ENCODE results near the gene ATE1.
"Not testable (repeated sequence)": the region's sequence is repeated elsewhere in the genome, so short reads cannot be mapped to it uniquely, and the experiment has no call there.

ATE1 gene

DNA sequence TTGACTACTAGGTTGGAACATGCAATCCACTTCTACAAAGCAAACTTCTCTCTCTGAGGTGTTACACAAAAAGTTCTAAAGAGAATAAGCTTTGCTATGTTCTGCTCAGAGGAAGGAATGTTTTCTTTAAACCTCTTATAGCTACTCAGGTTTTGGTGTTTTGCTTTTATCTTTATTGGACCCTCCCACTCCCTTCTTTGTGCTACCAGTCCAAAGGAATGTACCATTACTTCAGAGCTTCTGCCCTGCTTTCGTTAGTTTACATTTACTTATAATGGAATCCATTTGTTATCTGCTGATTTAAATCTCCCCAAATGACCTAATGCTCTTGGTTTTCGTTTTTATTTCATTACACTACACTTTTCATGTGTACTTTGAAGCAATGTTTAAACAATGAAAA is 154.9 kb downstream of the ATE1 start:
- TF ChIP-seq, protein P1, sequence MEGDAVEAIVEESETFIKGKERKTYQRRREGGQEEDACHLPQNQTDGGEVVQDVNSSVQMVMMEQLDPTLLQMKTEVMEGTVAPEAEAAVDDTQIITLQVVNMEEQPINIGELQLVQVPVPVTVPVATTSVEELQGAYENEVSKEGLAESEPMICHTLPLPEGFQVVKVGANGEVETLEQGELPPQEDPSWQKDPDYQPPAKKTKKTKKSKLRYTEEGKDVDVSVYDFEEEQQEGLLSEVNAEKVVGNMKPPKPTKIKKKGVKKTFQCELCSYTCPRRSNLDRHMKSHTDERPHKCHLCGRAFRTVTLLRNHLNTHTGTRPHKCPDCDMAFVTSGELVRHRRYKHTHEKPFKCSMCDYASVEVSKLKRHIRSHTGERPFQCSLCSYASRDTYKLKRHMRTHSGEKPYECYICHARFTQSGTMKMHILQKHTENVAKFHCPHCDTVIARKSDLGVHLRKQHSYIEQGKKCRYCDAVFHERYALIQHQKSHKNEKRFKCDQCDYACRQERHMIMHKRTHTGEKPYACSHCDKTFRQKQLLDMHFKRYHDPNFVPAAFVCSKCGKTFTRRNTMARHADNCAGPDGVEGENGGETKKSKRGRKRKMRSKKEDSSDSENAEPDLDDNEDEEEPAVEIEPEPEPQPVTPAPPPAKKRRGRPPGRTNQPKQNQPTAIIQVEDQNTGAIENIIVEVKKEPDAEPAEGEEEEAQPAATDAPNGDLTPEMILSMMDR (IDR thresholded peaks at IDR 0.05; ENCODE audit: unreplicated experiment in 3 of 3), result no peak
- Mint-ChIP-seq H3K4me3 (no peak overlapping the region), H3K27me3 (ENCODE audit: low read depth) (no peaks in the 10 kb centered on the region), H3K36me3 (ENCODE audit: low read depth) (peaks cover 16% of the 10 kb centered on the region), H3K4me1 (peaks cover 17% of the 10 kb centered on the region), H3K27ac (peak overlapping the region in 2 of 3 experiments; percentile 1 to 25), H3K9me3 (peaks cover 4% of the 10 kb centered on the region)

DNA sequence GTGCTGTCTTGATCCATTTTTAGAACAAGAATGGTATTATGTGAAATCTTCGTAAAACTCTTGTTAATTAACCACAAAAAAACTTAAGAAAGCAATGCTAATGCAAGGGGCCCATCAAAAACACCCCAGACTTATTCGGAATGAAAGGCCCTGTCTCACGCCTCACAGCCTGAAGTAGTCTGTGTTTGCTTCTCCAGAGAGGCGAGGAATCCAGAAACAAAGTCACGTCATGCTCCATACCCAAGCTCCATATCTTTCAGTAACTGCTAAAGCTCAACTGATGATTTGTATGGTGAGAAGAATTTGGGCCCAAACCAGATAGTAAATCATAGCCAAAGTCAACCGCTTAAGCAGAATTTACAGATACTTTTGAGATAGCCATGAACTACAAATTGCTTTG is 155.4 kb downstream of the ATE1 start:
- peaks cover 21% of the 10 kb centered on the region for H3K36me3 Mint-ChIP-seq (ENCODE audit: low read depth)
- TF ChIP-seq, protein P1 (IDR thresholded peaks at IDR 0.05; ENCODE audit: unreplicated experiment in 3 of 3), result no peak
- H3K27ac Mint-ChIP-seq, result peak overlapping the region in 1 of 3 experiments; percentile 18
- H3K4me1 Mint-ChIP-seq, result peaks cover 17% of the 10 kb centered on the region
- no peak overlapping the region for H3K4me3 Mint-ChIP-seq
- peaks cover 9% of the 10 kb centered on the region for H3K9me3 Mint-ChIP-seq
- no peaks in the 10 kb centered on the region for H3K27me3 Mint-ChIP-seq (ENCODE audit: low read depth)

DNA sequence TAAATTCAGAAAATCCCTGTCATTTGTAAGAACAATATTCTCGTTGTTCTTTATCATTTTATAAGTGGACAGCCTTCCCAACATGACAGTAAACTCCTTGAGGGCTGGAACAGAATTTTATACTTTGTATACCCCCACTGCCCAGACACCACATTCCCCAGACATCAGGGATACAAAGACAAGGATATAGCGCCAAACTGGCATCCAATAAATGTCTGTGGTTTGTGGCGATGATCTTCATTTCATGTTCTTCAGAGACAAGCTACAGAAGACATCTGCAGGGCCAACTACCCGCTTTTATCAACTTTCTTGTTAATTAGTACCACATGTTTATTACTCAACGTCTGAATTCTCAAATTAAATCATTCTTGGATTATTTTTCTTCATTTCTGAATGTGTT is 155.9 kb downstream of the ATE1 start:
- no peaks in the 10 kb centered on the region for H3K27me3 Mint-ChIP-seq (ENCODE audit: low read depth)
- TF ChIP-seq, protein P1 (IDR thresholded peaks at IDR 0.05; ENCODE audit: unreplicated experiment in 3 of 3), result no peak
- H3K36me3 Mint-ChIP-seq (ENCODE audit: low read depth), result peaks cover 25% of the 10 kb centered on the region
- H3K4me3 Mint-ChIP-seq, result no peak overlapping the region
- H3K4me1 Mint-ChIP-seq, result peaks cover 17% of the 10 kb centered on the region
- H3K27ac Mint-ChIP-seq, result no peak overlapping the region
- H3K9me3 Mint-ChIP-seq, result peaks cover 13% of the 10 kb centered on the region

DNA sequence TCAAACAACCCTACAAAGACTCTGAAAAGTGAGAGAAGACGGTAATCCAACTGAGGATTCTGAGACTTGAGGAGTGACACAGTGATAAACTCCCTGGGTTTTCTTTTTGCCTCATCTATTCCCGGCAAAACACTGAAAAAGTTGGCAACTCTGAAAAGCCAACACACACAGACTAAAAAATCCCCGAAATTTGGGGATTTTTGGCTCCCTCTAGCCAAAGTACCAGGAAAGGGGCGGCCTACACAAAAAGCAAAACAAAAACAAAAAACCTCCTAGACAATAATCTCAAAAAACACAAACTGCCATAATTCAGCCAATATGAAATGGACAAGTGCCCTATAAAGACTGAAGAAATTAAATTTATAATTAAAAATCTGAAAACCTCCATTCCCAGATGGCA is 161.4 kb downstream of the ATE1 start:
- Mint-ChIP-seq H3K9me3 (peaks cover 32% of the 10 kb centered on the region), H3K4me1 (peaks cover 4% of the 10 kb centered on the region), H3K4me3 (no peak overlapping the region), H3K36me3 (ENCODE audit: low read depth) (peaks cover 67% of the 10 kb centered on the region), H3K27ac (no peak overlapping the region), H3K27me3 (ENCODE audit: low read depth) (no peaks in the 10 kb centered on the region)
- TF ChIP-seq, protein P1 (IDR thresholded peaks at IDR 0.05; ENCODE audit: unreplicated experiment in 3 of 3), result no peak

DNA sequence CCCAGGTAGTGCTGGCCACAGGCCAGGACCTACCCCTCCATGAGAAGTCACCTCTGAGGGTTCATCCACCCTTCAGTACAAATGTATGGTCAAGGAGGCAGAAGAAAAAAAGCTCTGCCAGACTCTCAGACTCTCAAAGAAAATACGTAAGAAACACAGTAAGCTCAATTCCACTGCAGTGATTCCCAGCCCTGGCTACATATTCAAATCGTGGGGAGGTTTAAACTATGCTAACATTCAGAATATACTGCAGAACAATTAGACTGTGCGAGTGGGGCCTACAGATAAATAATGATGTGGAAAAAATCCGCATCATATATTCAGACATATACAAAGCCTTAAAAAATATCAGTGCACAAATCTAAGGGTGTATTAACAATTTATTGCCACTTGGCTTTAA is 162.6 kb downstream of the ATE1 start:
- TF ChIP-seq, protein P1 (IDR thresholded peaks at IDR 0.05; ENCODE audit: unreplicated experiment in 3 of 3), result no peak
- peaks cover 44% of the 10 kb centered on the region for H3K9me3 Mint-ChIP-seq
- H3K4me1 Mint-ChIP-seq, result peaks cover 4% of the 10 kb centered on the region
- H3K4me3 Mint-ChIP-seq, result no peak overlapping the region
- no peaks in the 10 kb centered on the region for H3K27me3 Mint-ChIP-seq (ENCODE audit: low read depth)
- peaks cover 79% of the 10 kb centered on the region for H3K36me3 Mint-ChIP-seq (ENCODE audit: low read depth)
- H3K27ac Mint-ChIP-seq, result no peak overlapping the region

DNA sequence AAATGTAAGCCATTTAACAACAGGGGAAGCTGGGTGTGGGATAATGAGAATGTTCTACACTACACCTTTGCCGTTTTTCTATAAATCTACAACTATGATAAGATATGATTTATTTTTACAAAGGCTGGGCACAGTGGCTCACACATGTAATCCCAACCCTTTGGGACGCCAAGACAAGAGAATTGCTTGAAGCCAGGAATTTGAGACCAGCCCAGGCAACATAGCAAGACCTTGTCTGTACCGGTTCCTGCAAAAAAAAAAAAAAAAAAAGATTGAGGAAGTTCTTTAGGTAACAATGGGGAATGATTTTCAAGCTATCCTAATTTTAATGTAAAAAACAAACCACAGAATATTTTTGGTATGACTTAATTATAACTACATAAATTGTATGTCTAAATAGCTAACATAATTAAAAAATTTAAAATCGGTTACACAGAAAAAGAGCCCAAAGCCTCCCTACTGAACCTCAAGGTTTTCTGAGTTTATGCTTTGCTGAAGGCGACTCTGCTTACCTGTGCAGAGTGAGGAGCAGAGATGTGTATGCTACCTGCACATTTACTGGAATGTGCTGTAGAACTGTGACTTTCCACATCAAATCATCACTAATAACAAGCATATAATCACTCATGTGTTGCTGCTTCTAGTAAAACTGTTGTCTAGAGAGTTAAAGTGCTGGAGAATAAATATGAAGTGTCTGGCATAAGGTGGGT is 163.4 kb downstream of the ATE1 start:
- TF ChIP-seq, protein P1 (IDR thresholded peaks at IDR 0.05; ENCODE audit: unreplicated experiment in 3 of 3), result no peak
- H3K27me3 Mint-ChIP-seq (ENCODE audit: low read depth), result no peaks in the 10 kb centered on the region
- peaks cover 46% of the 10 kb centered on the region for H3K9me3 Mint-ChIP-seq
- peaks cover 79% of the 10 kb centered on the region for H3K36me3 Mint-ChIP-seq (ENCODE audit: low read depth)
- no peak overlapping the region for H3K4me3 Mint-ChIP-seq
- peaks cover 4% of the 10 kb centered on the region for H3K4me1 Mint-ChIP-seq
- no peak overlapping the region for H3K27ac Mint-ChIP-seq

DNA sequence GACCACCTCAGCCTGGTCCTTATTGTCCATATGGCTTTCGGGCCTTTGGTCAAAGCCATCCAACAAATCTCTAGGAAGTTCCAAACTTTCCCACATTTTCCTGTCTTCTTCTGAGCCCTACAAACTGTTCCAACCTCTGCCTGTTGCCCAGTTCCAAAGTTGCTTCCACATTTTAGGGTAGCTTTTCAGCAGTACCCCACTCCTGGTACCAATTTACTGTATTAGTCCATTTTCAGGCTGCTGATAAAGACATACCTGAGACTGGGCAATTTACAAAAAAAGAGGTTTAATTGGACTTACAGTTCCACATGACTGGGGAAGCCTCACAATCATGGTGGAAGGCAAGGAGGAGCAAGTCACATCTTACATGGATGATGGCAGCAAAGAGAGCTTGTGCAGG is 170.6 kb downstream of the ATE1 start:
- H3K4me3 Mint-ChIP-seq; H3K27ac Mint-ChIP-seq; H3K27me3 Mint-ChIP-seq (ENCODE audit: low read depth); H3K4me1 Mint-ChIP-seq: not testable (repeated sequence)
- Mint-ChIP-seq H3K9me3 (peaks cover 74% of the 10 kb centered on the region), H3K36me3 (ENCODE audit: low read depth) (peaks cover 88% of the 10 kb centered on the region)

DNA sequence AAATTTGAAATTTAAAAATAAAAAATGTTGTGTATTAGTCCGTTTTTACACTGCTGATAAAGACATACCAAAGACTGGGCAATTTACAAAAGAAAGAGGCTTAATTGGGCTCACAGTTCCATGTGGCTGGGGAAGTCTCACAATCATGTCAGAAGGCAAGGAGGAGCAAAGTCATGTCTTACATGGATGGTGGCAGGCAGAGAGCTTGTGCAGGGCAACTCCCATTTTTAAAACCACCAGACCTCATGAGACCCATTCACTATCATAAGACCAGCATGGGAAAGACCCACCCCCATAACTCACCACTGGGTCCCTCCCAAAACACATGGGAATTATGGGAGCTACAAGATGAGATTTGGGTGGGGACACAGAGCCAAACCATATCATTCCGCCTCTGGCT is 172.3 kb downstream of the ATE1 start:
- not testable (repeated sequence) for H3K4me3 Mint-ChIP-seq; H3K27me3 Mint-ChIP-seq (ENCODE audit: low read depth); H3K27ac Mint-ChIP-seq; H3K4me1 Mint-ChIP-seq
- Mint-ChIP-seq H3K9me3 (peaks cover 57% of the 10 kb centered on the region), H3K36me3 (ENCODE audit: low read depth) (peaks cover 70% of the 10 kb centered on the region)
